Spleen (tissue), 7 donors: ENCODE measurements around the gene AHSP.
"Not testable (repeated sequence)": the region's sequence is repeated elsewhere in the genome, so short reads cannot be mapped to it uniquely, and the experiment has no call there.

ENCODE experiments used
- POLR2A ChIP-seq, 3 donors: fragments of 450-650 bp; IDR thresholded peaks; one replicate each; pipeline ENCODE4 v1.5.1; 2017; ENCODE audit warnings: antibody characterized with exemption in 3 of 3, mild to moderate bottlenecking in 1 of 3
- POLR2AphosphoS5 ChIP-seq, 3 donors: sonication (generic); formaldehyde crosslinking; IDR thresholded peaks; one replicate each; pipeline ENCODE4 v1.5.1; 2017; ENCODE audit warnings: antibody characterized with exemption in 3 of 3
- TF ChIP-seq, protein P1 (sequence below), 11 experiments: fragments of 200-600 bp in 7 of 11; fragments of 450-650 bp in 4 of 11; sonication (generic) in 4 of 11; IDR thresholded peaks in 8 of 11; conservative IDR thresholded peaks in 3 of 11; 1 replicate in 7 of 11; 2 replicates in 4 of 11; pipeline versions ENCODE4 v1.4.0 to v1.8.0; 2016 to 2021; ENCODE audit warnings: antibody characterized with exemption in 11 of 11, inconsistent platforms in 4 of 11, mild to moderate bottlenecking in 1 of 11
- donor health status: DM: no; HTN: no; CAD: no; lungs with moderate emphysema.
- donor health status: DM: no; HTN: no; CAD: no.
- donor health status: DM: no; HTN: no; CAD: no.

GRCh38 chr16:31484048-31484447, 43.7 kb upstream of the AHSP start:
- TF ChIP-seq POLR2A, POLR2AphosphoS5 (IDR thresholded peaks at IDR 0.05): not testable (repeated sequence)
- TF ChIP-seq, protein P1, sequence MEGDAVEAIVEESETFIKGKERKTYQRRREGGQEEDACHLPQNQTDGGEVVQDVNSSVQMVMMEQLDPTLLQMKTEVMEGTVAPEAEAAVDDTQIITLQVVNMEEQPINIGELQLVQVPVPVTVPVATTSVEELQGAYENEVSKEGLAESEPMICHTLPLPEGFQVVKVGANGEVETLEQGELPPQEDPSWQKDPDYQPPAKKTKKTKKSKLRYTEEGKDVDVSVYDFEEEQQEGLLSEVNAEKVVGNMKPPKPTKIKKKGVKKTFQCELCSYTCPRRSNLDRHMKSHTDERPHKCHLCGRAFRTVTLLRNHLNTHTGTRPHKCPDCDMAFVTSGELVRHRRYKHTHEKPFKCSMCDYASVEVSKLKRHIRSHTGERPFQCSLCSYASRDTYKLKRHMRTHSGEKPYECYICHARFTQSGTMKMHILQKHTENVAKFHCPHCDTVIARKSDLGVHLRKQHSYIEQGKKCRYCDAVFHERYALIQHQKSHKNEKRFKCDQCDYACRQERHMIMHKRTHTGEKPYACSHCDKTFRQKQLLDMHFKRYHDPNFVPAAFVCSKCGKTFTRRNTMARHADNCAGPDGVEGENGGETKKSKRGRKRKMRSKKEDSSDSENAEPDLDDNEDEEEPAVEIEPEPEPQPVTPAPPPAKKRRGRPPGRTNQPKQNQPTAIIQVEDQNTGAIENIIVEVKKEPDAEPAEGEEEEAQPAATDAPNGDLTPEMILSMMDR (IDR thresholded peaks at IDR 0.05 in 8 of 11, conservative IDR thresholded peaks at IDR 0.05 in 3 of 11) = not testable (repeated sequence)
